Parathyroid adenoma (tissue), 2 donors: ENCODE results near the gene SLC19A2.

Experiments used
- H2AFZ ChIP-seq: fragments of 300-600 bp; sonication (generic); one replicate; pipeline ENCODE4 v1.7.0; 2017; ENCODE audit warnings: antibody characterized with exemption, mild to moderate bottlenecking
- H3K27ac ChIP-seq: fragments of 300-600 bp; sonication (generic); one replicate; pipeline ENCODE4 v1.7.0; 2017
- H3K27me3 ChIP-seq: fragments of 300-600 bp; sonication (generic); one replicate; pipeline ENCODE4 v1.7.0; 2017; ENCODE audit warnings: low read length; ENCODE audit not compliant: control insufficient read depth, insufficient read depth
- H3K36me3 ChIP-seq: fragments of 300-600 bp; sonication (generic); one replicate; pipeline ENCODE4 v1.7.0; 2017; ENCODE audit warnings: low read length; ENCODE audit not compliant: control insufficient read depth, insufficient read depth
- H3K4me1 ChIP-seq: fragments of 300-600 bp; sonication (generic); one replicate; pipeline ENCODE4 v1.7.0; 2017; ENCODE audit warnings: control low read depth
- H3K4me2 ChIP-seq: fragments of 300-600 bp; sonication (generic); one replicate; pipeline ENCODE4 v1.7.0; 2017; ENCODE audit warnings: low read length
- H3K4me3 ChIP-seq: fragments of 300-600 bp; sonication (generic); one replicate; pipeline ENCODE4 v1.7.0; 2017; ENCODE audit warnings: low read depth, low read length
- H3K79me2 ChIP-seq: fragments of 300-600 bp; sonication (generic); one replicate; pipeline ENCODE4 v1.7.0; 2017; ENCODE audit warnings: control low read depth
- H3K9ac ChIP-seq: fragments of 300-600 bp; sonication (generic); one replicate; pipeline ENCODE4 v1.7.0; 2017; ENCODE audit warnings: mild to moderate bottlenecking
- H3K9me3 ChIP-seq: fragments of 300-600 bp; sonication (generic); one replicate; pipeline ENCODE4 v1.7.0; 2017; ENCODE audit warnings: low read length; ENCODE audit not compliant: control insufficient read depth
- CTCF ChIP-seq: fragments of 300-600 bp; sonication (generic); IDR thresholded peaks from one replicate; pipeline ENCODE4 v1.7.0; 2017; ENCODE audit warnings: antibody characterized with exemption, mild to moderate bottlenecking
- donor health status: primary hyperparathyroidism.

The SLC19A2 gene

GRCh38 chr1:169426174-169426705 is 59.5 kb downstream of the SLC19A2 start:
- H3K4me1 ChIP-seq: no peaks in the 10 kb centered on the region
- no peaks in the 10 kb centered on the region for H3K9me3 ChIP-seq
- H2AFZ ChIP-seq: no peak overlapping the region
- H3K4me2 ChIP-seq: peak overlapping the region; percentile 96
- no peaks in the 10 kb centered on the region for H3K36me3 ChIP-seq
- TF ChIP-seq CTCF: no peak
- peak overlapping the region; percentile 76 for H3K4me3 ChIP-seq
- no peak overlapping the region for H3K9ac ChIP-seq
- H3K79me2 ChIP-seq: no peaks in the 10 kb centered on the region
- H3K27me3 ChIP-seq: no peaks in the 10 kb centered on the region
- no peak overlapping the region for H3K27ac ChIP-seq

GRCh38 chr1:169421309-169421708 is 64.4 kb downstream of the SLC19A2 start:
- no peak overlapping the region for H3K4me2 ChIP-seq
- H3K27ac ChIP-seq: no peak overlapping the region
- TF ChIP-seq CTCF: no peak
- no peaks in the 10 kb centered on the region for H3K36me3 ChIP-seq
- H3K27me3 ChIP-seq: no peaks in the 10 kb centered on the region
- H2AFZ ChIP-seq: no peak overlapping the region
- no peak overlapping the region for H3K9ac ChIP-seq
- H3K9me3 ChIP-seq: no peaks in the 10 kb centered on the region
- H3K4me3 ChIP-seq: no peak overlapping the region
- H3K4me1 ChIP-seq: no peaks in the 10 kb centered on the region
- no peaks in the 10 kb centered on the region for H3K79me2 ChIP-seq

- H3K36me3 ChIP-seq: no peaks in the 10 kb centered on the region
- H3K9ac ChIP-seq: no peak overlapping the region
- H3K27me3 ChIP-seq: no peaks in the 10 kb centered on the region
- H2AFZ ChIP-seq: no peak overlapping the region
- no peaks in the 10 kb centered on the region for H3K9me3 ChIP-seq
- no peak overlapping the region for H3K4me3 ChIP-seq
- H3K4me2 ChIP-seq: no peak overlapping the region
- no peak overlapping the region for H3K27ac ChIP-seq
- H3K79me2 ChIP-seq: no peaks in the 10 kb centered on the region
- TF ChIP-seq CTCF: no peak
- no peaks in the 10 kb centered on the region for H3K4me1 ChIP-seq
Observed at GRCh38 chr1:169414952-169415351, 70.8 kb downstream of the SLC19A2 start.
